Upper lobe of left lung (tissue), 4 donors: ENCODE results near the gene GKAP1.
"Not testable (repeated sequence)": the region's sequence is repeated elsewhere in the genome, so short reads cannot be mapped to it uniquely, and the experiment has no call there.

ENCODE experiments used
- EP300 ChIP-seq, 4 donors: sonication (generic); formaldehyde crosslinking; IDR thresholded peaks; one replicate each; pipeline ENCODE4 v1.5.1; 2017; ENCODE audit warnings: antibody characterized with exemption in 4 of 4, control low read depth in 2 of 4
- POLR2A ChIP-seq, 4 donors: fragments of 450-650 bp; IDR thresholded peaks; one replicate each; pipeline ENCODE4 v1.5.1; 2016 to 2017; ENCODE audit warnings: antibody characterized with exemption in 4 of 4, mild to moderate bottlenecking in 2 of 4
- POLR2AphosphoS5 ChIP-seq, 2 donors: sonication (generic); formaldehyde crosslinking; IDR thresholded peaks; one replicate each; pipeline ENCODE4 v1.5.1; 2017; ENCODE audit warnings: antibody characterized with exemption in 2 of 2
- TF ChIP-seq, protein P1 (sequence below), 6 experiments: fragments of 450-650 bp in 4 of 6; fragments of 200-600 bp in 2 of 6; sonication (generic) in 2 of 6; IDR thresholded peaks; one replicate each; pipeline ENCODE4 v1.5.1; 2016 to 2019; ENCODE audit warnings: antibody characterized with exemption in 6 of 6

DNA sequence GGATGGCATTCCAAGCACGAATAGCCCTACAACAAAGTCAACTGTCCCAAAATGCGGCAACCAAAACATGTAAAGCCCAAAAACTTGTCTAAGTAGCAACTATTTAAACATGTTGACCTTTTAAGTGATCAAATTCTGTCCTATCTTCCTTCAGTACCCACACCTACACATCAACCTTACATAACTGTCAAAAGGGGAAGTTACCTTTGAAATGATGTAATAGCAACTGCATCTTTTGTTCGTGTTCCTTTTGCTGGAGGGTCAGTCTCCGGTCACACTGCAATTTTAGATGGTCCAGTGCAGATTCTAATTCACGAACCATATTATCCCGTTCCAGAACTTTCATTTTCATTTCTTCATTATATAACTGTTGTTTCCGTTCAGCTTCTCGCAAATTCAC is 32.3 kb upstream of the GKAP1 start:
- TF ChIP-seq, protein P1, sequence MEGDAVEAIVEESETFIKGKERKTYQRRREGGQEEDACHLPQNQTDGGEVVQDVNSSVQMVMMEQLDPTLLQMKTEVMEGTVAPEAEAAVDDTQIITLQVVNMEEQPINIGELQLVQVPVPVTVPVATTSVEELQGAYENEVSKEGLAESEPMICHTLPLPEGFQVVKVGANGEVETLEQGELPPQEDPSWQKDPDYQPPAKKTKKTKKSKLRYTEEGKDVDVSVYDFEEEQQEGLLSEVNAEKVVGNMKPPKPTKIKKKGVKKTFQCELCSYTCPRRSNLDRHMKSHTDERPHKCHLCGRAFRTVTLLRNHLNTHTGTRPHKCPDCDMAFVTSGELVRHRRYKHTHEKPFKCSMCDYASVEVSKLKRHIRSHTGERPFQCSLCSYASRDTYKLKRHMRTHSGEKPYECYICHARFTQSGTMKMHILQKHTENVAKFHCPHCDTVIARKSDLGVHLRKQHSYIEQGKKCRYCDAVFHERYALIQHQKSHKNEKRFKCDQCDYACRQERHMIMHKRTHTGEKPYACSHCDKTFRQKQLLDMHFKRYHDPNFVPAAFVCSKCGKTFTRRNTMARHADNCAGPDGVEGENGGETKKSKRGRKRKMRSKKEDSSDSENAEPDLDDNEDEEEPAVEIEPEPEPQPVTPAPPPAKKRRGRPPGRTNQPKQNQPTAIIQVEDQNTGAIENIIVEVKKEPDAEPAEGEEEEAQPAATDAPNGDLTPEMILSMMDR (IDR thresholded peaks at IDR 0.05), result not testable (repeated sequence)
- TF ChIP-seq POLR2AphosphoS5, EP300, POLR2A (IDR thresholded peaks at IDR 0.05): not testable (repeated sequence)
